HEK293 (cell line): ENCODE data around the gene TMEM138.

Experiments used
- CTCF ChIA-PET: fragments of 350-600 bp; formaldehyde crosslinking; extraction: SDS; loops from one replicate; lab custom pipeline; 2021; ENCODE audit warnings: antibody characterized with exemption; lab: Yijun Ruan, JAX
- POLR2A ChIA-PET: fragments of 300-600 bp; formaldehyde crosslinking; extraction: SDS; loops from one replicate; lab custom pipeline; 2020; ENCODE audit warnings: antibody characterized with exemption, inconsistent platforms; lab: Yijun Ruan, JAX
- H3K27ac ChIP-seq: fragments of 200-500 bp; sonication (Bioruptor generic); 2 replicates; pipeline ENCODE4 v1.5.1; 2014; ENCODE audit warnings: low read depth, low read length, control low read depth, inconsistent platforms; ENCODE audit errors: extremely low read depth
- H3K36me3 ChIP-seq, 2 experiments: fragments of 200-500 bp in 1 of 2; sonication (Bioruptor generic) in 1 of 2; 1 replicate in 1 of 2; 2 replicates in 1 of 2; pipeline ENCODE4 v1.5.1; 2014 to 2017; ENCODE audit warnings: inconsistent platforms in 2 of 2, low read length in 2 of 2; ENCODE audit not compliant: control insufficient read depth in 2 of 2, insufficient read depth in 1 of 2
- H3K4me1 ChIP-seq: fragments of 200-500 bp; sonication (Bioruptor generic); 2 replicates; pipeline ENCODE4 v1.5.1; 2014; ENCODE audit warnings: mild to moderate bottlenecking, low read length, inconsistent platforms; ENCODE audit not compliant: control insufficient read depth, insufficient read depth
- H3K4me3 ChIP-seq: 2 replicates; pipeline ENCODE4 v1.5.1; 2011; ENCODE audit warnings: low read depth, mild to moderate bottlenecking, control low read depth, low read length, moderate library complexity
- H3K9me3 ChIP-seq: fragments of 200-500 bp; sonication (Bioruptor generic); 2 replicates; pipeline ENCODE4 v1.5.1; 2014; ENCODE audit warnings: low read depth, low read length, inconsistent platforms; ENCODE audit not compliant: control insufficient read depth, insufficient read depth
- KLF9 ChIP-seq: fragments of 450-650 bp; formaldehyde crosslinking; IDR thresholded peaks from 2 replicates; pipeline ENCODE4 v1.5.1; 2016; ENCODE audit warnings: missing biosample characterization, missing genetic modification characterization, low read depth
- SCRT2 ChIP-seq: fragments of 450-650 bp; formaldehyde crosslinking; IDR thresholded peaks from 2 replicates; pipeline ENCODE4 v1.5.1; 2016; ENCODE audit warnings: missing biosample characterization, missing genetic modification characterization
- ZBTB6 ChIP-seq: fragments of 450-650 bp; formaldehyde crosslinking; IDR thresholded peaks from 2 replicates; pipeline ENCODE4 v1.5.1; 2017; ENCODE audit warnings: missing biosample characterization, missing genetic modification characterization
- ZNF140 ChIP-seq: fragments of 450-650 bp; formaldehyde crosslinking; IDR thresholded peaks from 2 replicates; pipeline ENCODE4 v1.5.1; 2016; ENCODE audit warnings: missing biosample characterization, missing genetic modification characterization
- ZNF175 ChIP-seq: fragments of 450-650 bp; formaldehyde crosslinking; IDR thresholded peaks from 2 replicates; pipeline ENCODE4 v1.5.1; 2016; ENCODE audit warnings: missing biosample characterization, missing genetic modification characterization
- ZNF19 ChIP-seq: fragments of 450-650 bp; formaldehyde crosslinking; IDR thresholded peaks from 2 replicates; pipeline ENCODE4; 2016; ENCODE audit warnings: missing biosample characterization, missing genetic modification characterization, low read depth
- ZNF248 ChIP-seq: fragments of 450-650 bp; formaldehyde crosslinking; IDR thresholded peaks from 2 replicates; pipeline ENCODE4 v1.5.1; 2017; ENCODE audit warnings: missing biosample characterization, missing genetic modification characterization
- ZNF292 ChIP-seq: fragments of 450-650 bp; formaldehyde crosslinking; IDR thresholded peaks from 2 replicates; pipeline ENCODE4 v1.5.1; 2016; ENCODE audit warnings: low read depth, missing biosample characterization, missing genetic modification characterization, borderline replicate concordance
- ZNF510 ChIP-seq: fragments of 450-650 bp; formaldehyde crosslinking; IDR thresholded peaks from 2 replicates; pipeline ENCODE4 v1.5.1; 2018; ENCODE audit warnings: mild to moderate bottlenecking, missing genetic modification characterization, missing biosample characterization; ENCODE audit not compliant: insufficient replicate concordance
- ZNF514 ChIP-seq: fragments of 450-650 bp; formaldehyde crosslinking; IDR thresholded peaks from 2 replicates; pipeline ENCODE4 v1.5.1; 2016; ENCODE audit warnings: missing biosample characterization, missing genetic modification characterization
- ZNF596 ChIP-seq: fragments of 450-650 bp; IDR thresholded peaks from 2 replicates; pipeline ENCODE4 v1.5.0; 2018; ENCODE audit warnings: missing biosample characterization, mild to moderate bottlenecking, missing genetic modification characterization, moderate library complexity
- ZNF654 ChIP-seq: fragments of 450-650 bp; formaldehyde crosslinking; IDR thresholded peaks from 2 replicates; pipeline ENCODE4 v1.5.1; 2016; ENCODE audit warnings: low read depth, missing biosample characterization, missing genetic modification characterization
- ZNF76 ChIP-seq: fragments of 450-650 bp; formaldehyde crosslinking; IDR thresholded peaks from 2 replicates; pipeline ENCODE4; 2016; ENCODE audit warnings: low read depth, missing biosample characterization, missing genetic modification characterization, borderline replicate concordance
- ZNF768 ChIP-seq: fragments of 450-650 bp; formaldehyde crosslinking; IDR thresholded peaks from 2 replicates; pipeline ENCODE4 v1.5.1; 2018; ENCODE audit warnings: missing biosample characterization, mild to moderate bottlenecking, missing genetic modification characterization
- ZNF785 ChIP-seq: fragments of 450-650 bp; formaldehyde crosslinking; IDR thresholded peaks from 2 replicates; pipeline ENCODE4 v1.5.1; 2016; ENCODE audit warnings: missing biosample characterization, missing genetic modification characterization
- ZSCAN23 ChIP-seq: fragments of 450-650 bp; formaldehyde crosslinking; IDR thresholded peaks from 2 replicates; pipeline ENCODE4 v1.5.1; 2016; ENCODE audit warnings: missing biosample characterization, missing genetic modification characterization
- ZSCAN30 ChIP-seq: fragments of 450-650 bp; IDR thresholded peaks from 2 replicates; pipeline ENCODE4 v1.5.1; 2018; ENCODE audit warnings: missing biosample characterization, mild to moderate bottlenecking, missing genetic modification characterization, moderate library complexity
- ZXDB ChIP-seq: fragments of 450-650 bp; formaldehyde crosslinking; IDR thresholded peaks from 2 replicates; pipeline ENCODE4 v1.5.1; 2016; ENCODE audit warnings: missing biosample characterization, missing genetic modification characterization
- TF ChIP-seq, protein P1 (sequence below): fragments of 450-650 bp; formaldehyde crosslinking; IDR thresholded peaks from 2 replicates; pipeline ENCODE4 v1.5.1; 2016; ENCODE audit warnings: missing biosample characterization, missing genetic modification characterization, low read depth
- TF ChIP-seq, protein P2 (sequence below): fragments of 450-650 bp; formaldehyde crosslinking; IDR thresholded peaks from 2 replicates; pipeline ENCODE4 v1.5.1; 2016; ENCODE audit warnings: missing biosample characterization, missing genetic modification characterization, borderline replicate concordance

TMEM138 gene

GRCh38 chr11:61411589-61411988, 49.4 kb downstream of the TMEM138 start:
- TF ChIP-seq ZNF19 (tag by site-specific recombination), result no peak
- no peak for TF ChIP-seq KLF9 (tag by site-specific recombination)
- TF ChIP-seq ZNF785, result no peak
- no peak for TF ChIP-seq ZSCAN23
- TF ChIP-seq, protein P1, sequence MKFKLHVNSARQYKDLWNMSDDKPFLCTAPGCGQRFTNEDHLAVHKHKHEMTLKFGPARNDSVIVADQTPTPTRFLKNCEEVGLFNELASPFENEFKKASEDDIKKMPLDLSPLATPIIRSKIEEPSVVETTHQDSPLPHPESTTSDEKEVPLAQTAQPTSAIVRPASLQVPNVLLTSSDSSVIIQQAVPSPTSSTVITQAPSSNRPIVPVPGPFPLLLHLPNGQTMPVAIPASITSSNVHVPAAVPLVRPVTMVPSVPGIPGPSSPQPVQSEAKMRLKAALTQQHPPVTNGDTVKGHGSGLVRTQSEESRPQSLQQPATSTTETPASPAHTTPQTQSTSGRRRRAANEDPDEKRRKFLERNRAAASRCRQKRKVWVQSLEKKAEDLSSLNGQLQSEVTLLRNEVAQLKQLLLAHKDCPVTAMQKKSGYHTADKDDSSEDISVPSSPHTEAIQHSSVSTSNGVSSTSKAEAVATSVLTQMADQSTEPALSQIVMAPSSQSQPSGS (tag by site-specific recombination), result no peak
- no peak for TF ChIP-seq ZNF654 (tag by site-specific recombination)
- TF ChIP-seq ZNF292 (tag by site-specific recombination), result no peak
- no peak for TF ChIP-seq ZNF248 (tag by site-specific recombination)
- TF ChIP-seq ZNF140 (tag by site-specific recombination), result no peak
- TF ChIP-seq ZNF510 (tag by site-specific recombination), result no peak
- no peak for TF ChIP-seq SCRT2 (tag by site-specific recombination)
- TF ChIP-seq ZNF175 (tag by site-specific recombination), result no peak
- TF ChIP-seq ZNF768 (tag by site-specific recombination), result no peak
- no peak for TF ChIP-seq ZSCAN30 (tag by site-specific recombination)
- TF ChIP-seq ZNF596 (tag by site-specific recombination), result no peak
- no peak for TF ChIP-seq ZNF514 (tag by site-specific recombination)
- TF ChIP-seq ZBTB6 (tag by site-specific recombination), result no peak
- TF ChIP-seq ZXDB, result no peak
- Histone ChIP-seq H3K27ac (no peak overlapping the region), H3K9me3 (no peaks in the 10 kb centered on the region), H3K4me1 (no peaks in the 10 kb centered on the region), H3K36me3 (peaks cover 61 to 97% of the 10 kb centered on the region in 2 experiments), H3K4me3 (no peak overlapping the region)
- ChIA-PET CTCF (interaction anchor here (0.7 to 0.8 kb wide), 2 partner anchors 26 to 216 kb away, joined by 3 to 5 read pairs; no protein-coding TSS in a partner anchor), POLR2A (no interaction called here)

DNA sequence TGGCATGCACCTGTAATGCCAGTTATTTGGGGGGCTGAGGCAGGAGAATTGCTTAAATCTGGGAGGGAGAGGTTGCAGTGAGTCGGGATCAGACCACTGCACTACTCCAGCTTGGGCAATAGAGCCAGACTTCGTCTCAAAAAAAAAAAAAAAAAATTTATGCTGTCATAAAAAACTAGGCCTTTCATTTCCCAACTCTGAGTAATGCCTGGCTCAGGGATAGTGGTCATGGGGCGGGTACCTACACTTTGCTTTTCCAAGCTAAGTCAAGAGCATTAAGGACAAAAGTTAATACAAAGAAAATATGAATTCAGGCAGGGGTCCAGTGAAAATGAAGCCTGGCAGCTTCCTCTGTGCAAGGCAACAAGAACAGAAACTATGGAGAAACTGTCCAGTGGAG, 51.3 kb downstream of the TMEM138 start:
- Histone ChIP-seq H3K36me3 (peaks cover 58 to 97% of the 10 kb centered on the region in 2 experiments), H3K9me3 (no peaks in the 10 kb centered on the region), H3K27ac (no peak overlapping the region), H3K4me1 (no peaks in the 10 kb centered on the region), H3K4me3 (no peak overlapping the region)
- ChIA-PET POLR2A (no interaction called here), CTCF (no interaction called here)
- TF ChIP-seq ZNF76, result no peak
- TF ChIP-seq, protein P2, sequence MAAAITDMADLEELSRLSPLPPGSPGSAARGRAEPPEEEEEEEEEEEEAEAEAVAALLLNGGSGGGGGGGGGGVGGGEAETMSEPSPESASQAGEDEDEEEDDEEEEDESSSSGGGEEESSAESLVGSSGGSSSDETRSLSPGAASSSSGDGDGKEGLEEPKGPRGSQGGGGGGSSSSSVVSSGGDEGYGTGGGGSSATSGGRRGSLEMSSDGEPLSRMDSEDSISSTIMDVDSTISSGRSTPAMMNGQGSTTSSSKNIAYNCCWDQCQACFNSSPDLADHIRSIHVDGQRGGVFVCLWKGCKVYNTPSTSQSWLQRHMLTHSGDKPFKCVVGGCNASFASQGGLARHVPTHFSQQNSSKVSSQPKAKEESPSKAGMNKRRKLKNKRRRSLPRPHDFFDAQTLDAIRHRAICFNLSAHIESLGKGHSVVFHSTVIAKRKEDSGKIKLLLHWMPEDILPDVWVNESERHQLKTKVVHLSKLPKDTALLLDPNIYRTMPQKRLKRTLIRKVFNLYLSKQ (tag by site-specific recombination), result no peak
